GM12878 (cell line): ENCODE results near the gene TMEM171.

Experiments used
- CHD1 ChIP-seq: IDR thresholded peaks from 2 replicates; pipeline ENCODE4 v1.6.1; 2012; ENCODE audit warnings: low read depth, low read length, improper control_type of control experiment
- TF ChIP-seq, protein P1 (sequence below), 3 experiments: IDR thresholded peaks in 2 of 3; conservative IDR thresholded peaks in 1 of 3; 2 replicates each; pipeline ENCODE4 v1.5.1; 2011; ENCODE audit warnings: low read depth in 3 of 3, low read length in 3 of 3, mild to moderate bottlenecking in 3 of 3, control low read depth in 2 of 3, moderate library complexity in 2 of 3, inconsistent platforms in 1 of 3, mixed read lengths in 1 of 3; ENCODE audit not compliant: control insufficient read depth in 2 of 3, insufficient read depth in 1 of 3; ENCODE audit errors: extremely low read depth in 1 of 3
- TF ChIP-seq, protein P2 (sequence below): fragments of 450-650 bp; IDR thresholded peaks from 2 replicates; pipeline ENCODE4 v1.6.1; 2017; ENCODE audit warnings: borderline replicate concordance
- TF ChIP-seq, protein P3 (sequence below): fragments of 450-650 bp; formaldehyde crosslinking; IDR thresholded peaks from 2 replicates; pipeline ENCODE4 v1.4.0; 2020; ENCODE audit warnings: mild to moderate bottlenecking, moderate library complexity

DNA sequence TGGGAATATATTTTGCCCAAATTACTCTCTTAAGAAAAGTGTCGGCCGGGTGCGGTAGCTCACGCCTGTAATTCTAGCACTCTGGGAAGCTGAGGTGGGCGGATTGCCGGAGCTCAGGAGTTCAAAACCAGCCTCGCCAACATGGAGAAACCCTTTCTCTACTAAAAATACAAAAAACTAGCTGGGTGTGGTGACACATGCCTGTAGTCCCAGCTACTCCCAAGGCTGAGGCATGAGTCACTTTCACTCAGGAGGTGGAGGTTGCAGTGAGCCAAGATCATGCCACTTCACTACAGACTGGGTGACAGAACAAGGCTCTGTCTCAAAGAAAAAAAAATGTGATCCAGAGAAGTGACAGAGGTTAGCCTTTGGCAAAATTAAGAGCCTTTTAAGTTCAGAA is 26.4 kb upstream of the TMEM171 start:
- TF ChIP-seq, protein P1, sequence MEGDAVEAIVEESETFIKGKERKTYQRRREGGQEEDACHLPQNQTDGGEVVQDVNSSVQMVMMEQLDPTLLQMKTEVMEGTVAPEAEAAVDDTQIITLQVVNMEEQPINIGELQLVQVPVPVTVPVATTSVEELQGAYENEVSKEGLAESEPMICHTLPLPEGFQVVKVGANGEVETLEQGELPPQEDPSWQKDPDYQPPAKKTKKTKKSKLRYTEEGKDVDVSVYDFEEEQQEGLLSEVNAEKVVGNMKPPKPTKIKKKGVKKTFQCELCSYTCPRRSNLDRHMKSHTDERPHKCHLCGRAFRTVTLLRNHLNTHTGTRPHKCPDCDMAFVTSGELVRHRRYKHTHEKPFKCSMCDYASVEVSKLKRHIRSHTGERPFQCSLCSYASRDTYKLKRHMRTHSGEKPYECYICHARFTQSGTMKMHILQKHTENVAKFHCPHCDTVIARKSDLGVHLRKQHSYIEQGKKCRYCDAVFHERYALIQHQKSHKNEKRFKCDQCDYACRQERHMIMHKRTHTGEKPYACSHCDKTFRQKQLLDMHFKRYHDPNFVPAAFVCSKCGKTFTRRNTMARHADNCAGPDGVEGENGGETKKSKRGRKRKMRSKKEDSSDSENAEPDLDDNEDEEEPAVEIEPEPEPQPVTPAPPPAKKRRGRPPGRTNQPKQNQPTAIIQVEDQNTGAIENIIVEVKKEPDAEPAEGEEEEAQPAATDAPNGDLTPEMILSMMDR (IDR thresholded peaks at IDR 0.05 in 2 of 3, conservative IDR thresholded peaks at IDR 0.05 in 1 of 3; ENCODE audit: control insufficient read depth in 2 of 3, extremely low read depth in 1 of 3, insufficient read depth in 1 of 3, low read depth in 3 of 3, low read length in 3 of 3): no peak
- TF ChIP-seq, protein P2, sequence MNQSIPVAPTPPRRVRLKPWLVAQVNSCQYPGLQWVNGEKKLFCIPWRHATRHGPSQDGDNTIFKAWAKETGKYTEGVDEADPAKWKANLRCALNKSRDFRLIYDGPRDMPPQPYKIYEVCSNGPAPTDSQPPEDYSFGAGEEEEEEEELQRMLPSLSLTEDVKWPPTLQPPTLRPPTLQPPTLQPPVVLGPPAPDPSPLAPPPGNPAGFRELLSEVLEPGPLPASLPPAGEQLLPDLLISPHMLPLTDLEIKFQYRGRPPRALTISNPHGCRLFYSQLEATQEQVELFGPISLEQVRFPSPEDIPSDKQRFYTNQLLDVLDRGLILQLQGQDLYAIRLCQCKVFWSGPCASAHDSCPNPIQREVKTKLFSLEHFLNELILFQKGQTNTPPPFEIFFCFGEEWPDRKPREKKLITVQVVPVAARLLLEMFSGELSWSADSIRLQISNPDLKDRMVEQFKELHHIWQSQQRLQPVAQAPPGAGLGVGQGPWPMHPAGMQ: no peak
- TF ChIP-seq, protein P3, sequence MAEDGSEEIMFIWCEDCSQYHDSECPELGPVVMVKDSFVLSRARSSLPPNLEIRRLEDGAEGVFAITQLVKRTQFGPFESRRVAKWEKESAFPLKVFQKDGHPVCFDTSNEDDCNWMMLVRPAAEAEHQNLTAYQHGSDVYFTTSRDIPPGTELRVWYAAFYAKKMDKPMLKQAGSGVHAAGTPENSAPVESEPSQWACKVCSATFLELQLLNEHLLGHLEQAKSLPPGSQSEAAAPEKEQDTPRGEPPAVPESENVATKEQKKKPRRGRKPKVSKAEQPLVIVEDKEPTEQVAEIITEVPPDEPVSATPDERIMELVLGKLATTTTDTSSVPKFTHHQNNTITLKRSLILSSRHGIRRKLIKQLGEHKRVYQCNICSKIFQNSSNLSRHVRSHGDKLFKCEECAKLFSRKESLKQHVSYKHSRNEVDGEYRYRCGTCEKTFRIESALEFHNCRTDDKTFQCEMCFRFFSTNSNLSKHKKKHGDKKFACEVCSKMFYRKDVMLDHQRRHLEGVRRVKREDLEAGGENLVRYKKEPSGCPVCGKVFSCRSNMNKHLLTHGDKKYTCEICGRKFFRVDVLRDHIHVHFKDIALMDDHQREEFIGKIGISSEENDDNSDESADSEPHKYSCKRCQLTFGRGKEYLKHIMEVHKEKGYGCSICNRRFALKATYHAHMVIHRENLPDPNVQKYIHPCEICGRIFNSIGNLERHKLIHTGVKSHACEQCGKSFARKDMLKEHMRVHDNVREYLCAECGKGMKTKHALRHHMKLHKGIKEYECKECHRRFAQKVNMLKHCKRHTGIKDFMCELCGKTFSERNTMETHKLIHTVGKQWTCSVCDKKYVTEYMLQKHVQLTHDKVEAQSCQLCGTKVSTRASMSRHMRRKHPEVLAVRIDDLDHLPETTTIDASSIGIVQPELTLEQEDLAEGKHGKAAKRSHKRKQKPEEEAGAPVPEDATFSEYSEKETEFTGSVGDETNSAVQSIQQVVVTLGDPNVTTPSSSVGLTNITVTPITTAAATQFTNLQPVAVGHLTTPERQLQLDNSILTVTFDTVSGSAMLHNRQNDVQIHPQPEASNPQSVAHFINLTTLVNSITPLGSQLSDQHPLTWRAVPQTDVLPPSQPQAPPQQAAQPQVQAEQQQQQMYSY (CRISPR knock-in tag): no peak
- TF ChIP-seq CHD1: no peak
